ELR (cell line): ENCODE results near the gene PRDM8.
A peak's percentile ranks its signal among the peaks of the same experiment; 100 is the strongest.

ENCODE experiments used
- DNase-seq: peaks from one replicate; pipeline ENCODE4 v3.0.0-alpha.2; 2015; ENCODE audit warnings: low read depth

Gene PRDM8

GRCh38 chr4:80184053-80184824, 13.1 kb upstream of the PRDM8 start:
- DNase-seq, result peak; percentile 90

GRCh38 chr4:80184825-80185756, 12.2 kb upstream of the PRDM8 start:
- peak; percentile 33 for DNase-seq

- no peak for DNase-seq
Measured at GRCh38 chr4:80185787-80186548, 11.3 kb upstream of the PRDM8 start.

- no peak for DNase-seq
Measured at GRCh38 chr4:80186676-80187075, 10.6 kb upstream of the PRDM8 start.

GRCh38 chr4:80187677-80188076, 9.6 kb upstream of the PRDM8 start:
- DNase-seq, result no peak

GRCh38 chr4:80188457-80188800, 8.9 kb upstream of the PRDM8 start:
- no peak for DNase-seq

- DNase-seq, result no peak
Measured at GRCh38 chr4:80188801-80189458, 8.4 kb upstream of the PRDM8 start.

GRCh38 chr4:80189581-80189955, 7.7 kb upstream of the PRDM8 start:
- no peak for DNase-seq

GRCh38 chr4:80189956-80190677, 7.2 kb upstream of the PRDM8 start:
- DNase-seq, result no peak

- no peak for DNase-seq
Measured at GRCh38 chr4:80192252-80192866, 4.9 kb upstream of the PRDM8 start.

- DNase-seq, result peak; percentile 82
Measured at GRCh38 chr4:80192937-80193336, 4.4 kb upstream of the PRDM8 start.

- no peak for DNase-seq
Measured at GRCh38 chr4:80195441-80196140, 1.7 kb upstream of the PRDM8 start.

GRCh38 chr4:80196259-80196921, 913 bp upstream of the PRDM8 start:
- no peak for DNase-seq

GRCh38 chr4:80197601-80198440, 518 bp downstream of the PRDM8 start:
- peak; percentile 34 for DNase-seq

GRCh38 chr4:80198441-80198837, 1.1 kb downstream of the PRDM8 start:
- no peak for DNase-seq

- DNase-seq, result no peak
Measured at GRCh38 chr4:80199004-80199560, 1.8 kb downstream of the PRDM8 start.

- DNase-seq, result no peak
Measured at GRCh38 chr4:80199947-80200346, 2.6 kb downstream of the PRDM8 start.
